Right lobe of liver (tissue), 4 donors: Measurements from ENCODE around the gene SLFN11.

Experiments
- CTCF ChIP-seq, 4 donors: fragments of 200-600 bp in 3 of 4; fragments of 450-650 bp in 1 of 4; IDR thresholded peaks; one replicate each; pipeline versions ENCODE4 v1.5.1 to v1.8.0; 2016 to 2022; ENCODE audit warnings: antibody characterized with exemption in 4 of 4, mild to moderate bottlenecking in 2 of 4
- POLR2A ChIP-seq: fragments of 450-650 bp; IDR thresholded peaks from one replicate; pipeline ENCODE4 v1.6.1; 2017; ENCODE audit warnings: antibody characterized with exemption, mild to moderate bottlenecking
- donor health status: DM: no; HTN: no; CAD: no.
- donor health status: DM: no; HTN: no; CAD: no.
- donor health status: DM: no; HTN: yes; CAD: no.

GRCh38 chr17:35352284-35352683, 21.1 kb downstream of the SLFN11 start:
- TF ChIP-seq CTCF (IDR thresholded peaks at IDR 0.05) (no peak), POLR2A (no peak)
